Smooth muscle cell (in vitro differentiated cells): ENCODE results near the gene SCFD2. TPM values are rescaled to one million over a fixed set of nuclear protein-coding genes. Genes with fewer than 3 reads are reported as not detected.

ENCODE experiments used
- DNase-seq: peaks from one replicate; lab custom pipeline; 2025; ENCODE audit not compliant: unreplicated experiment; lab: John Stamatoyannopoulos, UW
- H2AFZ ChIP-seq: fragments of 200-600 bp; sonication (generic); 2 replicates; pipeline ENCODE4 v1.6.0; 2016; ENCODE audit warnings: antibody characterized with exemption, low read depth, mild to moderate bottlenecking
- H3F3A ChIP-seq: fragments of 200-600 bp; sonication (generic); 2 replicates; pipeline ENCODE4 v1.6.0; 2017; ENCODE audit warnings: antibody characterized with exemption, low read depth
- H3K27ac ChIP-seq: fragments of 200-600 bp; sonication (generic); 2 replicates; pipeline ENCODE4 v1.5.1; 2016; ENCODE audit warnings: low read depth, mild to moderate bottlenecking
- H3K27me3 ChIP-seq: fragments of 200-600 bp; sonication (generic); 2 replicates; pipeline ENCODE4 v1.6.1; 2016; ENCODE audit warnings: low read depth, mild to moderate bottlenecking
- H3K36me3 ChIP-seq: fragments of 200-600 bp; sonication (generic); 2 replicates; pipeline ENCODE4 v1.5.1; 2016; ENCODE audit warnings: low read depth
- H3K4me1 ChIP-seq: fragments of 200-600 bp; sonication (generic); 2 replicates; pipeline ENCODE4 v1.5.1; 2016; ENCODE audit warnings: low read depth
- H3K4me2 ChIP-seq: fragments of 200-600 bp; sonication (generic); 2 replicates; pipeline ENCODE4 v1.6.0; 2016; ENCODE audit warnings: mild to moderate bottlenecking
- H3K4me3 ChIP-seq: fragments of 200-600 bp; sonication (generic); 2 replicates; pipeline ENCODE4 v1.5.1; 2016; ENCODE audit warnings: mild to moderate bottlenecking
- H3K79me2 ChIP-seq: fragments of 200-600 bp; sonication (generic); 2 replicates; pipeline ENCODE4 v1.6.0; 2016; ENCODE audit warnings: low read depth, mild to moderate bottlenecking
- H3K9ac ChIP-seq: fragments of 200-600 bp; sonication (generic); 2 replicates; pipeline ENCODE4 v1.6.0; 2016; ENCODE audit warnings: low read depth
- H3K9me3 ChIP-seq: fragments of 200-600 bp; sonication (generic); replicated peaks from 2 replicates; pipeline ENCODE4 v1.5.1; 2016; ENCODE audit warnings: low read depth
- H4K20me1 ChIP-seq: fragments of 200-600 bp; sonication (generic); 2 replicates; pipeline ENCODE4 v1.6.0; 2016; ENCODE audit warnings: low read depth
- CTCF ChIP-seq: fragments of 200-600 bp; sonication (generic); IDR thresholded peaks from 2 replicates; pipeline ENCODE4 v1.5.1; 2017; ENCODE audit warnings: borderline replicate concordance, mild to moderate bottlenecking, antibody characterized with exemption; ENCODE audit not compliant: insufficient read depth, poor library complexity, severe bottlenecking
- WGBS: methylation state at CpG from one replicate; pipeline ENCODE4 v1.1.7; 2016; ENCODE audit warnings: low lambda C conversion rate; 5-methylcytosine and 5-hydroxymethylcytosine counted together
- polyA plus RNA-seq: library from polyadenylated mRNA; unstranded; fragments of >200 nt; fragmentation: Nextera tagmentation; extraction: Ambion mirVana; gene quantifications from 2 replicates; pipeline ENCODE4 v1.2.1, GENCODE V29; 2016
- total RNA-seq: library from RNA; depleted of rRNA; stranded (reverse); fragments of >200 nt; gene quantifications from 2 replicates; pipeline ENCODE4 v1.2.3, GENCODE V29; 2014

The SCFD2 gene
- total and polyA plus RNA-seq, 2 experiments from 2014 or later, result 7.8 to 11.4 TPM

GRCh38 chr4:53066155-53066554 is 299.7 kb downstream of the SCFD2 start:
- H3K9me3 ChIP-seq, result no peaks in the 10 kb centered on the region
- H3K27ac ChIP-seq, result no peak overlapping the region
- H3K79me2 ChIP-seq, result no peaks in the 10 kb centered on the region
- H3K9ac ChIP-seq, result no peak overlapping the region
- no peak overlapping the region for H3K4me3 ChIP-seq
- no peak for DNase-seq
- H3K4me1 ChIP-seq, result no peaks in the 10 kb centered on the region
- H3F3A ChIP-seq, result no peaks in the 10 kb centered on the region
- no peaks in the 10 kb centered on the region for H4K20me1 ChIP-seq
- WGBS, result 97% methylated on average over 1 of the region's 1 CpG
- no peak overlapping the region for H2AFZ ChIP-seq
- no peaks in the 10 kb centered on the region for H3K27me3 ChIP-seq
- no peak for TF ChIP-seq CTCF
- no peak overlapping the region for H3K4me2 ChIP-seq
- H3K36me3 ChIP-seq, result no peaks in the 10 kb centered on the region

- TF ChIP-seq CTCF, result no peak
- Histone ChIP-seq H3K27me3 (no peaks in the 10 kb centered on the region), H3K27ac (no peak overlapping the region), H3K9ac (no peak overlapping the region), H3K79me2 (no peaks in the 10 kb centered on the region), H3K4me3 (no peak overlapping the region), H3K4me1 (no peaks in the 10 kb centered on the region), H3K9me3 (no peaks in the 10 kb centered on the region), H3K4me2 (no peak overlapping the region), H3K36me3 (no peaks in the 10 kb centered on the region), H4K20me1 (no peaks in the 10 kb centered on the region), H3F3A (no peaks in the 10 kb centered on the region), H2AFZ (no peak overlapping the region)
- DNase-seq, result no peak
- 81% methylated on average over 1 of the region's 1 CpG for WGBS
These were observed 301.3 kb downstream of the SCFD2 start for GRCh38 chr4:53064609-53065008.

GRCh38 chr4:53061091-53061850 is 304.6 kb downstream of the SCFD2 start:
- Histone ChIP-seq H3K79me2 (no peaks in the 10 kb centered on the region), H3K4me2 (no peak overlapping the region), H3K9me3 (no peaks in the 10 kb centered on the region), H3K27me3 (no peaks in the 10 kb centered on the region), H3F3A (no peaks in the 10 kb centered on the region), H3K9ac (no peak overlapping the region), H2AFZ (no peak overlapping the region), H3K4me3 (no peak overlapping the region), H3K27ac (no peak overlapping the region), H3K4me1 (no peaks in the 10 kb centered on the region), H4K20me1 (no peaks in the 10 kb centered on the region), H3K36me3 (no peaks in the 10 kb centered on the region)
- no peak for DNase-seq
- WGBS, result 93% methylated on average over 8 of the region's 8 CpGs
- TF ChIP-seq CTCF, result no peak

- no peak for TF ChIP-seq CTCF
- H3K4me2 ChIP-seq, result no peak overlapping the region
- H3K9ac ChIP-seq, result no peak overlapping the region
- no peak overlapping the region for H3K4me3 ChIP-seq
- no peaks in the 10 kb centered on the region for H3K79me2 ChIP-seq
- WGBS, result 79% methylated on average over 3 of the region's 3 CpGs
- no peaks in the 10 kb centered on the region for H3K36me3 ChIP-seq
- H3K27me3 ChIP-seq, result no peaks in the 10 kb centered on the region
- H3K4me1 ChIP-seq, result no peaks in the 10 kb centered on the region
- H3K27ac ChIP-seq, result no peak overlapping the region
- no peak for DNase-seq
- H4K20me1 ChIP-seq, result no peaks in the 10 kb centered on the region
- H2AFZ ChIP-seq, result no peak overlapping the region
- H3K9me3 ChIP-seq, result no peaks in the 10 kb centered on the region
- H3F3A ChIP-seq, result no peaks in the 10 kb centered on the region
These were observed 305.6 kb downstream of the SCFD2 start for GRCh38 chr4:53060278-53060677.
